ENCODE data around the gene PLBD1.

Gene PLBD1

GRCh38 chr12:14607568-14607967, 39.9 kb upstream of the PLBD1 start:
- no peak overlapping the region for H3K4me3 ChIP-seq (ENCODE audit: insufficient read depth, low read length, poor library complexity, severe bottlenecking)
- H3K9me3 ChIP-seq (ENCODE audit: insufficient read depth, low read length): peaks cover 3% of the 10 kb centered on the region; the same call in 1 of the 2 replicates
- H3K36me3 ChIP-seq (ENCODE audit: low read length): no peaks in the 10 kb centered on the region
- no peaks in the 10 kb centered on the region for H4K20me1 ChIP-seq (ENCODE audit: low read depth, low read length)
- H3K27ac ChIP-seq (ENCODE audit: low read depth, low read length): no peak overlapping the region
- H3K9me2 ChIP-seq (replicated peaks; ENCODE audit: insufficient read depth, low read length): no peaks in the 10 kb centered on the region
- H3F3A ChIP-seq (ENCODE audit: insufficient read depth): no peaks in the 10 kb centered on the region
- H3K79me2 ChIP-seq (ENCODE audit: insufficient read depth, low read length): no peaks in the 10 kb centered on the region
- no peak overlapping the region for H3K4me2 ChIP-seq (ENCODE audit: low read depth, low read length, poor library complexity, severe bottlenecking)
- H3K9ac ChIP-seq (ENCODE audit: low read length): no peak overlapping the region
- H2AFZ ChIP-seq (ENCODE audit: low read depth, low read length, severe bottlenecking): no peak overlapping the region
- TF ChIP-seq EZH2phosphoT487 (conservative IDR thresholded peaks at IDR 0.05; ENCODE audit: low read length): no peak
- TF ChIP-seq CTCF (IDR thresholded peaks at IDR 0.05; ENCODE audit: insufficient read depth, low read length, poor library complexity, severe bottlenecking): no peak
- H3K27me3 ChIP-seq (ENCODE audit: low read length): no peaks in the 10 kb centered on the region

GRCh38 chr12:14605401-14605989, 37.8 kb upstream of the PLBD1 start:
- H3K4me3 ChIP-seq (ENCODE audit: insufficient read depth, low read length, poor library complexity, severe bottlenecking): no peak overlapping the region
- no peak overlapping the region for H2AFZ ChIP-seq (ENCODE audit: low read depth, low read length, severe bottlenecking)
- H3K36me3 ChIP-seq (ENCODE audit: low read length): no peaks in the 10 kb centered on the region
- H3K9ac ChIP-seq (ENCODE audit: low read length): no peak overlapping the region
- H3K27ac ChIP-seq (ENCODE audit: low read depth, low read length): no peak overlapping the region
- no peaks in the 10 kb centered on the region for H3K27me3 ChIP-seq (ENCODE audit: low read length)
- no peaks in the 10 kb centered on the region for H4K20me1 ChIP-seq (ENCODE audit: low read depth, low read length)
- H3K4me2 ChIP-seq (ENCODE audit: low read depth, low read length, poor library complexity, severe bottlenecking): no peak overlapping the region
- H3F3A ChIP-seq (ENCODE audit: insufficient read depth): no peaks in the 10 kb centered on the region
- H3K79me2 ChIP-seq (ENCODE audit: insufficient read depth, low read length): no peaks in the 10 kb centered on the region
- no peak for TF ChIP-seq CTCF (IDR thresholded peaks at IDR 0.05; ENCODE audit: insufficient read depth, low read length, poor library complexity, severe bottlenecking)
- TF ChIP-seq EZH2phosphoT487 (conservative IDR thresholded peaks at IDR 0.05; ENCODE audit: low read length): no peak
- no peaks in the 10 kb centered on the region for H3K9me2 ChIP-seq (replicated peaks; ENCODE audit: insufficient read depth, low read length)
- H3K9me3 ChIP-seq (ENCODE audit: insufficient read depth, low read length): peaks cover 3% of the 10 kb centered on the region; the same call in 1 of the 2 replicates

GRCh38 chr12:14601692-14602478, 34.2 kb upstream of the PLBD1 start:
- Histone ChIP-seq H3K9me2 (replicated peaks; ENCODE audit: insufficient read depth, low read length) (no peaks in the 10 kb centered on the region), H2AFZ (ENCODE audit: low read depth, low read length, severe bottlenecking) (no peak overlapping the region), H3K79me2 (ENCODE audit: insufficient read depth, low read length) (no peaks in the 10 kb centered on the region), H3K9ac (ENCODE audit: low read length) (no peak overlapping the region), H3K27me3 (ENCODE audit: low read length) (no peaks in the 10 kb centered on the region), H3K4me2 (ENCODE audit: low read depth, low read length, poor library complexity, severe bottlenecking) (no peak overlapping the region), H3F3A (ENCODE audit: insufficient read depth) (no peaks in the 10 kb centered on the region), H3K36me3 (ENCODE audit: low read length) (no peaks in the 10 kb centered on the region), H3K27ac (ENCODE audit: low read depth, low read length) (no peak overlapping the region), H4K20me1 (ENCODE audit: low read depth, low read length) (no peaks in the 10 kb centered on the region), H3K9me3 (ENCODE audit: insufficient read depth, low read length) (peaks cover 3% of the 10 kb centered on the region; the same call in 1 of the 2 replicates), H3K4me3 (ENCODE audit: insufficient read depth, low read length, poor library complexity, severe bottlenecking) (no peak overlapping the region)
- no peak for TF ChIP-seq CTCF (IDR thresholded peaks at IDR 0.05; ENCODE audit: insufficient read depth, low read length, poor library complexity, severe bottlenecking)

All from SU-DHL-6 (cell line).